Activated T-helper 1 cell treated with anti-CD3 and anti-CD28 coated beads, Interleukin-12 subunit alpha, Interleukin-12 subunit beta, Interleukin-2, Interleukin-4 antibody, amounts not matched to agents 30 ng/mL and 10 ng/mL and 1 ng/mL, durations not matched to agents 14 hours and 24 hours and 36 hours (primary cell): ENCODE measurements around the gene MAST2. TPM values are rescaled to one million over a fixed set of nuclear protein-coding genes. Genes with fewer than 3 reads are reported as not detected.
A peak's percentile ranks its signal among the peaks of the same experiment; 100 is the strongest.

Experiments
- DNase-seq: peaks from one replicate; pipeline ENCODE4 v3.0.0; 2021; ENCODE audit warnings: low spot score
- H3K27ac Mint-ChIP-seq: one replicate; pipeline ENCODE4 v1.8.0; 2021; ENCODE audit warnings: mild to moderate bottlenecking, mixed read lengths
- H3K27me3 Mint-ChIP-seq: one replicate; pipeline ENCODE4 v1.8.0; 2022; ENCODE audit warnings: mild to moderate bottlenecking, moderate library complexity, mixed read lengths; ENCODE audit not compliant: insufficient read depth
- H3K36me3 Mint-ChIP-seq: one replicate; pipeline ENCODE4 v1.8.0; 2021; ENCODE audit warnings: low read depth, mixed read lengths
- H3K4me1 Mint-ChIP-seq: one replicate; pipeline ENCODE4 v1.8.0; 2021; ENCODE audit warnings: low read depth, mixed read lengths
- H3K4me3 Mint-ChIP-seq: one replicate; pipeline ENCODE4 v1.8.0; 2021; ENCODE audit warnings: mild to moderate bottlenecking, moderate library complexity, mixed read lengths
- H3K9me3 Mint-ChIP-seq: one replicate; pipeline ENCODE4 v1.8.0; 2021; ENCODE audit warnings: mixed read lengths
- intact Hi-C: fragments of 100-400 bp; cut with micrococcal nuclease; formaldehyde crosslinking; loops from one replicate; pipeline ENCODE4 v1.15.1; 2024
- total RNA-seq: library from RNA; stranded (reverse); gene quantifications from 2 replicates; pipeline ENCODE4 v1.2.3, GENCODE V29; 2022

The MAST2 gene
- total RNA-seq, 1 donor from 2014 or later, result 32.0 TPM

DNA sequence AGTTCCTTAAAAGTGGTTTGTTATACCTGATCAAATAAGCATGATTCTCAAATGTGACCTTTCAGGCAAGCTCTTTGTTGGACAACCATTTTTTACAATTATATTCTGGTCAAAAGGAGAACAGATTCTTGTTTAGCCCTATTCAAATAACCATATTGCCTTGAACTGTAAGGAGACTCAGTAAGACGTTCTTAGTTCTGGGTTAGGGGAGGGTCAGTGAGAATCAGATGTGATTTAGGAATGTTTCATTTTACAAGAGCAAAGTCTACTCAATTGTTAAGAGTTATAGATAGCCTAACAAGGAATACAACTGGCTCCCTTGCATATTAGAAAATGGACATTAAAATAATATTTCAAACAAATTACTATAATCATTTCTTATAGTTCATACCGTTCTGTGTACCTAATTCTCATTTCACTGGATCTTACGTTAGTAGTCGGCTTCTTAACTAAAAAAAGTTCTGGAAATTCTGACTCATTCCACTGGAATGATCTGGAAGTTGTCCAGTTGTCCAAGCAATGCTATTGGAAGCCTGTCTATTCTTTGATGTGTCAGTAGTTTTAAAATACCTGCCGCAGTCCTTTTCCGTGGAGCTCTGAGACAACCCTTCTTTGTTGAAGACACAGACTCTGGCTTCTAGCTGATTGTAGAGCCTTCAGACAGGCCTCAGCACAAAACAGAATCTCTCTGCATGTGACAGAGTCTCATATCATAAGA, 88.8 kb downstream of the MAST2 start:
- Mint-ChIP-seq H3K27ac (no peak overlapping the region), H3K9me3 (no peaks in the 10 kb centered on the region), H3K4me3 (no peak overlapping the region), H3K36me3 (peaks cover 8% of the 10 kb centered on the region), H3K27me3 (no peaks in the 10 kb centered on the region), H3K4me1 (peaks cover 13% of the 10 kb centered on the region)
- no peak for DNase-seq
- intact Hi-C loops, result no loop called here

DNA sequence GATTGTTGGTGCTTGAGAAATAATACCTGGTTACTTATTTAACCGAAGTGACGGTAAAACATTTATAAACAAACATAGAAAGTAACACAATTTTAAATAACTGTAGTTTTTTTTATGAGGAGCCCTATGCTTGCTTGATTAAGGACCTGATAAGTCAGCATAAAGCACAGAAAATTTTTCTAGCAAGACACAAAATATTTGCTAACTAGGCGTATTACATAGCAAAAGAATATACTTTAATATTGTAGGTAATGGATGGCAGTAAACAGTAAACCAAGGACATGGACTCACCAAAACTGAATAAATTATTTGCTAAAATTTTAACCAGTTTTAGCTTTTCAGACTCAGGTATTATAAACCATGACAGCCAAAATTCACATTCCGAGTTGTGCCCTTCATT, 90.9 kb downstream of the MAST2 start:
- H3K4me1 Mint-ChIP-seq, result peaks cover 6% of the 10 kb centered on the region
- peaks cover 7% of the 10 kb centered on the region for H3K36me3 Mint-ChIP-seq
- DNase-seq, result no peak
- no peaks in the 10 kb centered on the region for H3K9me3 Mint-ChIP-seq
- intact Hi-C loops, result no loop called here
- no peak overlapping the region for H3K27ac Mint-ChIP-seq
- H3K4me3 Mint-ChIP-seq, result no peak overlapping the region
- H3K27me3 Mint-ChIP-seq, result no peaks in the 10 kb centered on the region

DNA sequence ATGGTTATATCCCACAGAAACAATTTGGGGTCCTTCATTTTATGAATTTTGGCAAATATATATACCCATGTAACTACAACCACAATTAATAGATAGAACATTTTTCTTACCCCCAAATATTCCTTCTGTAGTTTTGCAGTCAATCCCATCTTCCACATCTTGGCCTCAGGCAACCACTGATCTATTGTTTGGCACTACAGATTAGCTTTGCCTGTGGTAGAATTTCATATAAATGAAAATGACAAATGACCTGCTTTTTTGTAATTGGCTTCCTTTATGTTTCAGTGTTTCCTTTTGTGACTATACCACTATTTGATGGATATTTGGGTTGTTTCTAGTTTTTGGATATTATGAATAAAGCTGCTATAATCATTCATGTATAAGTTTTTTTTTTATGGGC, 91.5 kb downstream of the MAST2 start:
- H3K27me3 Mint-ChIP-seq, result no peaks in the 10 kb centered on the region
- no peak overlapping the region for H3K27ac Mint-ChIP-seq
- H3K9me3 Mint-ChIP-seq, result no peaks in the 10 kb centered on the region
- peaks cover 6% of the 10 kb centered on the region for H3K4me1 Mint-ChIP-seq
- H3K4me3 Mint-ChIP-seq, result no peak overlapping the region
- DNase-seq, result no peak
- intact Hi-C loops, result no loop called here
- H3K36me3 Mint-ChIP-seq, result peaks cover 5% of the 10 kb centered on the region

DNA sequence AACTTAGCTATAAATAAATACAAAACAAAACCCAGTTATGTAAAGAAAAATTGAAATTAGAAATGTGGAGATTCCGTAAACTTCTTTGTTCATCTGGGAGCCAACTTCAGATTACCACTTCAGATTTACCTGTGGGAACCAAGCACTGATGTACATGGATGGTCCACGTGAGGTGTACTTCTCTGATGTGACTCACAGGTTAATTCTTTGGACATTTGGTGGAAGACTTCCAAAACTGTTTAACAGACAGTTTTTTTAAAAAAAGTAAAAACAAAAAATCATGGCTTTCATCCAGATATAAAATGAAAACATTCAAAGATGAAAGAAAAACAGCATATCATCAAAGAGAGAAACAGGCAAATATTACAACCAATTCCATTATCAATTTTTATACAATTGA, 92.0 kb downstream of the MAST2 start:
- Mint-ChIP-seq H3K4me3 (no peak overlapping the region), H3K9me3 (no peaks in the 10 kb centered on the region), H3K4me1 (peaks cover under 1% of the 10 kb centered on the region), H3K27ac (no peak overlapping the region), H3K36me3 (peaks cover 1% of the 10 kb centered on the region), H3K27me3 (no peaks in the 10 kb centered on the region)
- no peak for DNase-seq
- intact Hi-C loops, result no loop called here

DNA sequence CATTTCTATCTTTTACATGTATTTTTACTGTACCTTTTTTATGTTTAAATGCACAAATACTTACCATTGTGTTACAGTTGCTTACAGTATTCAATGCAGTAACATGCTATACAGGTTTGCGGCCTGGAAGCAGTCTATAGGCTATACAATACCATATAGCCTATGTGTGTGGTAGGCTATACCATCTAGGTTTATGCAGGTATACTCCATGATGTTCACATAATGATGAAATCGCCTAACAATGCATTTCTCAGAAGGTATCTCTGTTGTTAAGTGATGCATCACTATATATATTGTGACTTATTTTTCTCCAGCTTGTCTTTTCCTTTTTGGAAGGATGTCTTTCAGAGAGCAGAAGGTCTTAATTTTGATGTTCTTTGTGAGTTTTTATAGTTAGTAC, 103.5 kb downstream of the MAST2 start:
- Mint-ChIP-seq H3K27me3 (no peaks in the 10 kb centered on the region), H3K4me1 (no peaks in the 10 kb centered on the region), H3K4me3 (no peak overlapping the region), H3K36me3 (no peaks in the 10 kb centered on the region), H3K27ac (no peak overlapping the region), H3K9me3 (no peaks in the 10 kb centered on the region)
- intact Hi-C loops, result no loop called here
- DNase-seq, result no peak

DNA sequence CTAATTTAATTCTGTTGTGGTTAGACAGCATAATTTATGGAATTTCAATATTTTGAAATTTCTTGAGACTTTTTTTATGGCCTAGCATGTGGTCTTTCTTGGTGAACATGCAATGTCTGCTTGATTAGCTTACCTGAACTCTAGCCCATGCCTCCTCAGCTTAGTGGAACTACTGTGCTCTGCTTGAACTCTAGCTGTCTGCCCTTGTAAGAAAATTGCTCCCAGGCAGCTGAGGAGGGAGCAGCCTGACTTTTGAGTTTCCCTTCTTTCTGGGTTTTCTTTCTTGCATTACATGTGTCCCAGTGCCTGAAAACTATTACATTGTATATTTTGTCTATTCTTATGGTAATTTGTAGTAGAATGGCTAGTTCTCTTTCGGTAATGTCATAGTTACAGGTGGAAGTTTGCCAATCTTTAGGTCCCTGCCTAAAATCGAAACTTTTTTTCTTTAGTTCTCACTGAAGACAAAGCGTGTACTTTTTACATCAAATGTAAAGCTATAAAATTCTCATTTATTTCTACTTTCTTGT, 105.3 kb downstream of the MAST2 start:
- no peak for DNase-seq
- intact Hi-C loops, result no loop called here
- Mint-ChIP-seq H3K4me3 (no peak overlapping the region), H3K4me1 (peaks cover 12% of the 10 kb centered on the region), H3K36me3 (no peaks in the 10 kb centered on the region), H3K27ac (no peak overlapping the region), H3K9me3 (no peaks in the 10 kb centered on the region), H3K27me3 (no peaks in the 10 kb centered on the region)

DNA sequence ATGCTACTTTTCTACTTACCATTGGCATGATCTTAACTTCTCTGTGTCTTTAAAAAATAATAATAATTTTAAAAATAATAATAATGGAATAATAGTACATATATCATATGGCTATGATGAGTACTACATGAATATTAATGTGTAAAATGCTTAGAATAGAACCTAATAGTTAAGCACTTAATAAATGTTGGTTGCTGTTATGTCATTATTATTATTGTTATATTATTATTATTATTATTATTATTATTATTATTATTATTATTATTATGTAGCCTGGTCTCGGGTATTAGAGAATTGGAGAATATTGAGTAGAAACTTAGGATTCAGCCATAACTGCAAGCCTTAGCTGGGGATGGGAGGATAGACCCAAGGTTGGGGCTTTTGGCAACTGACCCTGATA, 108.2 kb downstream of the MAST2 start:
- intact Hi-C loops, result no loop called here
- no peak overlapping the region for H3K4me3 Mint-ChIP-seq
- peaks cover 13% of the 10 kb centered on the region for H3K4me1 Mint-ChIP-seq

DNA sequence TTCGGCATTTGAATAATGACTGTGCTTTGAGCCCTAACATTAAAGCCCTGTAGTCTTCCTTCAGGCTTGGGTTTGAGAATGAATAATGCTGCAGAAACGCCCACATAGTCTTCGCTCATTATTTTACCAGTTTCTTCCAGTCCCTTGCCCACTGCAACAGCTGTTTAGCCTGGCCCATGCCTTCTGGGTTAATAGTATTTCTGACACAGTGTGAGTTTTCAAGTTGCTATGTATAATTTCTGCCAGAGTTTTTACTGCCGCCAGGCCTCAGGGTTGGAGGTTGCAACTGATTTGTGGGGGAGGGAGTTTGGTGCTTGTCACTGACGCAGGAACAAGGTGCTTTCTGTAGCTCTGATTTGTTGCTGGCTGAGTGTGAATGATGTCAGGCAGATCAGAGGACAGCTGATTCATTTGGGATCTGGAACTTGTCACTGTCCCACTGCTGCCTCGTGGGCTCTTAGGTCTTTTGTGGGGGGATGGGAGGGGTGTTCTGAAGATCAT, 109.8 kb downstream of the MAST2 start:
- Mint-ChIP-seq H3K9me3 (no peaks in the 10 kb centered on the region), H3K27me3 (no peaks in the 10 kb centered on the region), H3K4me1 (peaks cover 13% of the 10 kb centered on the region), H3K36me3 (peaks cover 2% of the 10 kb centered on the region), H3K27ac (peak overlapping the region; percentile 53), H3K4me3 (no peak overlapping the region)
- intact Hi-C loops, result no loop called here
- DNase-seq, result no peak

More for the DNA sequence above, 108.2 kb downstream of the MAST2 start:
- no peaks in the 10 kb centered on the region for H3K9me3 Mint-ChIP-seq
- H3K27ac Mint-ChIP-seq, result no peak overlapping the region
- DNase-seq, result no peak
- H3K27me3 Mint-ChIP-seq, result no peaks in the 10 kb centered on the region
- no peaks in the 10 kb centered on the region for H3K36me3 Mint-ChIP-seq

DNA sequence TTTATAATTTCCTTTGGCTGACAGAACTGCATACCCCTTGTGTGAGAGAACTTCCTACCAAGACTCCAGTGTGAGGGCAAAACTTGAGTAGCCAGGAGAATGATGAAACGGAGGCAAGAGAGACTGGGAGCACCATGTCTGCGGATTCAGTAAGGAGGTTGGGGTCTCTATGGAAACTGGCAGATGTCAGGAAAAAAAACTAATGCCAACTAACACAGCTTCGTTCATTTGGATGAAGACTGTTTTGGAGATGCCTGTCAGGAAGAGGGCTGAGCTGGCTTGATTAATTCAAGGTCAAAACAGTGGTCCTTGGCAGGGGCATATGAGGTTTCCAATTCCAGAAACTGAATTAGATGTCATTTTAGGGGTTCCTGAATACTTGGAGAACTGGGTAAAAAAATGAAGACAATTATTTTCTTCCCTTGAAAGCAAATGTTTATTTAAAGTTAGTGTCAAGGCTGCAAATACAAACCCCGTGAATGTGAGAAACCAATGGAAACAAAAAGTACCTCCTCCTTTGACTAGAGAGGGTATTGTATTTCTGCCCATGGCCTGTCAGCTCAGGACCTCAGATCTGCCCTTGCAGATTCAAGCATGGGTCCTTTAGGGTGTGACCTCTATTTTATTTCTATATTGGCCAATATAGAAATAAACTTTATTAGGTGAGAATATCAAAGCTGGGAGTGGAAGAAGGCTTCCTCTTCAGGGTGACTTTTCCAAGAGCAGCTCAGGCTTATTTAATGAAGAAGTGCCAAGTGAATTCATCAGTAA, 110.5 kb downstream of the MAST2 start:
- no peak overlapping the region for H3K27ac Mint-ChIP-seq
- DNase-seq, result no peak
- H3K36me3 Mint-ChIP-seq, result peaks cover 2% of the 10 kb centered on the region
- intact Hi-C loops, result no loop called here
- no peak overlapping the region for H3K4me3 Mint-ChIP-seq
- peaks cover 13% of the 10 kb centered on the region for H3K4me1 Mint-ChIP-seq
- no peaks in the 10 kb centered on the region for H3K9me3 Mint-ChIP-seq
- H3K27me3 Mint-ChIP-seq, result peaks cover under 1% of the 10 kb centered on the region

DNA sequence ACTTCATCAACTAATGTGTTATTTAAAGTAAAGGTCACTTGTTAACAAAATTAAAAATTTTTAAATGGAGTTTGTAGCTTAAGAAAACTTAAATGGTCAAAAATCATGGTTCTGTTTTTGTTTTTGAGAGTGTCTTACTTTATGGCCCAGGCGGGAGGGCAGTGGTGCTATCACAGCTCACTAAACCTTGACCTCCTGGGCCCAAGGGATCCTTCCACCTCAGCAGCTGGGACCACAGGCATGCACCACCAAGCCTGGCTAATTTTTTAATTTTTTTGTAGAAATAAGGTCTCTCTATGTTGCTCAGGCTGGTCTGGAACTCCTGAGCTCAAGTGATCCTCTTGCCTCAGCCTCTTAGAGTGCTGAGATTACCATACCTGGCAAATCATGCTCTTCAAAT, 111.4 kb downstream of the MAST2 start:
- Mint-ChIP-seq H3K27ac (no peak overlapping the region), H3K9me3 (no peaks in the 10 kb centered on the region), H3K4me3 (no peak overlapping the region), H3K27me3 (peaks cover 3% of the 10 kb centered on the region), H3K4me1 (peaks cover 13% of the 10 kb centered on the region), H3K36me3 (peaks cover 2% of the 10 kb centered on the region)
- intact Hi-C loops, result no loop called here
- DNase-seq, result no peak

DNA sequence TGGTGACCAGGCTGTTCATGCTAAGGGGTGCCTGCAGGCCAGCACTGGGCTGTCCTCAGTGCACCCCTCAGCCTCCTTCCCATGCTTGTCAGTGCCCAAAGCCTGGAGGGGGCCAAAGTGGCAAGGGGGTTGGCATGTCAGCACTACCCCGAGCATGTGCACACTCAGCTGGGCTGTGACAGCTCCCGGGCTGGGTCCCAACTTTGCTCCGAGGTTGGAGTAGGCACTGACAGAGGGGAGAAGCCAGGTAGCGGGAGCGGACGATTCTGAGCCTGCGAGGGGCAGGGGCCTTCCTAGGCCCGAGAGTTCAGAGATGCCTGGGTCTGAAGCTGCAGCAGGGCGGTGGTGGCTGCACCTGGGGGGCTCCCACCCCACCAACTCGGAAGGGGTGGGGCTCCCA, 119.0 kb downstream of the MAST2 start:
- H3K27ac Mint-ChIP-seq, result no peak overlapping the region
- no peak overlapping the region for H3K4me3 Mint-ChIP-seq
- H3K4me1 Mint-ChIP-seq, result no peaks in the 10 kb centered on the region
- peaks cover 3% of the 10 kb centered on the region for H3K27me3 Mint-ChIP-seq
- intact Hi-C loops, result no loop called here
- H3K9me3 Mint-ChIP-seq, result no peaks in the 10 kb centered on the region
- DNase-seq, result no peak
- peaks cover 2% of the 10 kb centered on the region for H3K36me3 Mint-ChIP-seq

DNA sequence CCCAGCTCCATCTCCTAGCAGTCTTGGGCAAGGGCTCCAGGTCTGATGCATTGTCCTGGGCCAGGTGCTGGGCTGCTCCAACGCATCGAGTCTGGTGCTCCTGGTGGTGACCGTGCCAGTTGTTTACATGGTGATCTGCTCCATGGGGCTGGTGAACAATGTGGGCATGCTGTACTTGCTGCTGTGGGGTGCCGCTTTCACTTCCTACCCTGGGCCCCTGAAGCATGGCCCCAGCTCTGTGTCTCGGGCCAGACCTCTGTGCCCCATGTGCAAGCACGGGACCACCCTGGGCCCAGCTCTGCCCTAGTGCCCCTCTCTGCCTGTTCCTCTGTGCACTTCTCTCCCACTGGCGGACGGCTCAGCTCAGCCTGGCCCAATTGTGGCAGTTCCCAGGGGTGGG, 119.4 kb downstream of the MAST2 start:
- Mint-ChIP-seq H3K27ac (no peak overlapping the region), H3K9me3 (no peaks in the 10 kb centered on the region), H3K4me1 (no peaks in the 10 kb centered on the region), H3K27me3 (peaks cover 3% of the 10 kb centered on the region), H3K36me3 (peaks cover 2% of the 10 kb centered on the region), H3K4me3 (no peak overlapping the region)
- no peak for DNase-seq
- intact Hi-C loops, result no loop called here

DNA sequence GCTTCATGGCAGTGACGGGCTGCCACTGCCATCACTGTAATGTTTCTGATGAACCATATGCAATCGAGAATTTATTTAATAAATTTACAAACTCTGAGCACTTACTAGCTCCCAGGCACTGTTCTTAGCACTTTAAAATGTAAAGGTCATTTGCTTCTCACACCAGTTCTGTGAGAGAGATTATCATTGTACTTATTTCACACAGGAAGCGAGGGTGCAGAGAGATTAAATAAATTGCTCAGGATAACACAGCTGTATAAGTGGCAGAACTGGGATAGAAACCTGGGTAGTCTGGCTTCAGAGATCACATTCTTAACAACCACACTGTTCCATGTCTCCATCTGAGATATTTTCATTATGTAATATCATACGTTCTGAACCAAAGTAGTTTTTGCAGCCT, 119.9 kb downstream of the MAST2 start:
- no peak for DNase-seq
- Mint-ChIP-seq H3K4me1 (no peaks in the 10 kb centered on the region), H3K36me3 (no peaks in the 10 kb centered on the region), H3K27ac (no peak overlapping the region), H3K4me3 (no peak overlapping the region), H3K27me3 (peaks cover 3% of the 10 kb centered on the region), H3K9me3 (no peaks in the 10 kb centered on the region)
- intact Hi-C loops, result no loop called here
